NCI-H1092 treated with DMSO at 0.1 percent for 48 hours (cell line): Measurements from ENCODE around the gene SPDYE3.

Experiments used
- DNase-seq: peaks from one replicate; lab custom pipeline; 2025; lab: John Stamatoyannopoulos, UW

The SPDYE3 gene

DNA sequence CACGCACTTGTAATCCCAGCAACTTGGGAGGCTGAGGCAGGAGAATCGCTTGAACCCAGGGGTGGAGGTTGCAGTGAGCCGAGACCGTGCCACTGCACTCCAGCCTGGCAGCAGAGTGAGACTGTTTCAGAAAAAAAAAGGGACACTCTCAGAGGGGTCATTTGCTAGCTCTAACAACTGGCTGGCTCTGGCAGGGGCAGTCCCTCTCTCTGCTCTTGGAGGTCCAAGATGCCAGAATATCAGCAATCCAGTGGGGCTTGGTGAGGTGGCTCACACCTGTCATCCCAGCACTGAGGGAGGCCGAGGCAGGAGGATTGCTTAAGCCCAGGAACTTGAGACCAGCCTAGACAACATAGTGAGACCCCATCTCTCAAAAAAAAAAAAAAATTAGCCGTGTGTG lies 63.2 kb downstream of the SPDYE3 start:
- no peak for DNase-seq

GRCh38 chr7:100371561-100372171 lies 64.2 kb downstream of the SPDYE3 start:
- no peak for DNase-seq
